Vagina (tissue), 2 donors: ENCODE data around the gene MAP2K2.

Experiments used
- CTCF ChIP-seq, 3 experiments: fragments of 450-650 bp in 2 of 3; fragments of 200-600 bp in 1 of 3; sonication (generic) in 1 of 3; IDR thresholded peaks; one replicate each; pipeline ENCODE4 v1.5.1; 2017 to 2019; ENCODE audit warnings: antibody characterized with exemption in 3 of 3, mild to moderate bottlenecking in 2 of 3, moderate library complexity in 2 of 3
- POLR2A ChIP-seq, 2 donors: fragments of 450-650 bp; IDR thresholded peaks; one replicate each; pipeline ENCODE4 v1.6.1; 2017; ENCODE audit warnings: antibody characterized with exemption in 2 of 2, mild to moderate bottlenecking in 2 of 2, moderate library complexity in 2 of 2

DNA sequence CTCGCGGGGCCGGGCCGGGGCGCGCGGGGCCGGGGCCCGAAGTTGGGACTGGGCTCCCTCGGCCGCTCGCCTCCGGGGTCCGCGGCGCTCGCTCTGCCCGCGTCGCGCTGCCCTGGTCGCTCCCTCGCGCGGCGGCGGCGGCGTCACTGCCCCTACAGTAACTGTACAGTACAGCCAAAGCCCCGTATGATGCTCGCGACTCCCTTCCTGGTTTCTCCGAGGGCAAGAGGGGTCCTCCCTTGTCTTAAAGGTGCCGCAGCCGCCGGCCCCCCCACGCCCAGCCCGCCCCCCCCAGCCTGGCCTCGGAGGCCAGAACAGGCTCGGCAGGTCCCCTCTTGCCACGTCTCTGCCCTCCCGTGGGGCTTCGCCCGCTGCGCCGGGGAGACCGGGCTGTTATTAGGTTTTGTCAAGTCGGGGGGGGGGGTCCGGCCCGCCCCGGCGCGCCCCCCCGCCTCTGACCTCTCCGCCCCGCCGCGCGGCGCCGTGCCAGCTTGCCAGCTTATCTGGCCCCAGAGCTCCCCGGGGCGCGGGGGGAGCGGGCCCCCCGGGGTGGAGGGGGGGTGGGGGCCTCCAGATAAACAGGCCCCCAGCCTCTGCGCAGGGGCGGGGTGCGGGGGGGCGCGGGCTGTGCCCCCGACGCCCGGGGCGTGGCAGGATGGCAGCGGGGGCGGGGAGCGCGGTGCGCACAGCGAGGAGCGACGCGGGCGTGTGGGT lies 57.1 kb downstream of the MAP2K2 start, which contains the start of gene ZBTB7A:
- TF ChIP-seq CTCF (IDR thresholded peaks at IDR 0.05) (no peak), POLR2A (IDR thresholded peaks at IDR 0.05) (no peak)
